K562 (cell line): Measurements from ENCODE around the gene SBDS. TPM values are rescaled to one million over a fixed set of nuclear protein-coding genes. Genes with fewer than 3 reads are reported as not detected.
A peak's percentile ranks its signal among the peaks of the same experiment; 100 is the strongest.
"Not testable (repeated sequence)": the region's sequence is repeated elsewhere in the genome, so short reads cannot be mapped to it uniquely, and the experiment has no call there.

Source experiments
- ATAC-seq: fragments of 200-7000 bp; cut with Tn5 transposase; 3 replicates; pipeline ENCODE4 v1.9.1; 2020; ENCODE audit warnings: moderate library complexity
- BruUV-seq: library from RNA; stranded (reverse); fragments of 400-500 nt; replicated peaks from 2 replicates; lab custom pipeline; 2021; lab: Mats Ljungman, UMichigan
- CTCF ChIA-PET: fragments of 300-600 bp; formaldehyde crosslinking; extraction: SDS; loops from one replicate; lab custom pipeline; 2021; ENCODE audit warnings: low intra/inter-chr PET ratio; lab: Yijun Ruan, JAX
- POLR2A ChIA-PET: fragments of 300-600, 350-650 bp; sonication (Branson Sonifier 250); formaldehyde crosslinking; extraction: SDS; loops from one replicate; lab custom pipeline; 2021; ENCODE audit warnings: antibody characterized with exemption, inconsistent platforms; lab: Yijun Ruan, JAX
- DNase-seq, 4 experiments: peaks; one replicate each; pipeline versions ENCODE4 v3.0.0 to v3.0.0-alpha.2; 2011 to 2018; ENCODE audit warnings: low spot score in 3 of 4, mixed read lengths in 3 of 4; ENCODE audit errors: extremely low read depth in 1 of 4
- FAIRE-seq: peaks from 2 replicates; lab custom pipeline; 2011; peaks lifted over from hg19 to GRCh38; lab: Jason Lieb, UNC
- H2AFZ ChIP-seq: 2 replicates; pipeline ENCODE4 v1.6.0; 2011; ENCODE audit warnings: low read depth, low read length, control low read depth, inconsistent platforms
- H3K27ac ChIP-seq: fragments of 200-600 bp; 3 replicates; pipeline ENCODE4 v1.8.0; 2011; ENCODE audit warnings: low read depth, mild to moderate bottlenecking, control low read depth, inconsistent platforms, low read length, moderate library complexity, mixed read lengths; ENCODE audit errors: extremely low read depth
- H3K27me3 ChIP-seq, 2 experiments: fragments of 300-600 bp in 1 of 2; 2 replicates in 1 of 2; 3 replicates in 1 of 2; pipeline versions ENCODE4 v1.6.0 to v1.8.0; 2011; ENCODE audit warnings: inconsistent platforms in 2 of 2, low read length in 2 of 2, mild to moderate bottlenecking in 1 of 2, mixed read lengths in 1 of 2, moderate library complexity in 1 of 2; ENCODE audit not compliant: control insufficient read depth in 2 of 2, insufficient read depth in 2 of 2
- H3K36me3 ChIP-seq: fragments of 300-600 bp; 3 replicates; pipeline ENCODE4 v1.8.0; 2011; ENCODE audit warnings: mild to moderate bottlenecking, low read length, inconsistent platforms; ENCODE audit not compliant: control insufficient read depth, insufficient read depth
- H3K4me1 ChIP-seq, 2 experiments: fragments of 200-600 bp in 1 of 2; replicated peaks in 1 of 2; 2 replicates in 1 of 2; 3 replicates in 1 of 2; pipeline versions ENCODE4 v1.5.1 to v1.8.0; 2011; ENCODE audit warnings: inconsistent platforms in 2 of 2, low read length in 2 of 2, mild to moderate bottlenecking in 1 of 2, mixed read lengths in 1 of 2, moderate library complexity in 1 of 2; ENCODE audit not compliant: control insufficient read depth in 2 of 2, insufficient read depth in 2 of 2
- H3K4me2 ChIP-seq: 2 replicates; pipeline ENCODE4 v1.6.1; 2011; ENCODE audit warnings: low read length, control low read depth, inconsistent platforms, mixed read lengths; ENCODE audit not compliant: insufficient read depth
- H3K4me3 ChIP-seq: fragments of 200-600 bp; sonication (generic), shearing (Covaris generic); 2 replicates; pipeline ENCODE4 v1.5.1; 2016; ENCODE audit warnings: control low read depth, inconsistent platforms
- H3K79me2 ChIP-seq: fragments of 200-600 bp; 3 replicates; pipeline ENCODE4 v1.8.0; 2011; ENCODE audit warnings: low read length, inconsistent platforms; ENCODE audit not compliant: control insufficient read depth, insufficient read depth
- H3K9ac ChIP-seq, 2 experiments: 2 replicates each; pipeline versions ENCODE4 v1.6.0 to v1.6.1; 2011; ENCODE audit warnings: low read depth in 2 of 2, low read length in 2 of 2, control low read depth in 1 of 2, inconsistent platforms in 1 of 2, mild to moderate bottlenecking in 1 of 2, mixed read lengths in 1 of 2; ENCODE audit not compliant: insufficient read depth in 1 of 2
- H3K9me1 ChIP-seq: one replicate; pipeline ENCODE4 v1.6.0; 2011; ENCODE audit warnings: inconsistent platforms, mild to moderate bottlenecking, low read length, moderate library complexity; ENCODE audit not compliant: control insufficient read depth, insufficient read depth
- H3K9me3 ChIP-seq: replicated peaks from 2 replicates; pipeline ENCODE4 v1.5.1; 2011; ENCODE audit warnings: low read depth, low read length, inconsistent platforms; ENCODE audit not compliant: control insufficient read depth, insufficient read depth
- H4K20me1 ChIP-seq: replicated peaks from 2 replicates; pipeline ENCODE4 v1.6.1; 2011; ENCODE audit warnings: low read length, inconsistent platforms, mixed read lengths; ENCODE audit not compliant: control insufficient read depth, insufficient read depth
- ATF2 ChIP-seq: sonication (generic); formaldehyde crosslinking; IDR thresholded peaks from 2 replicates; pipeline ENCODE4 v1.8.1; 2022; ENCODE audit warnings: missing genetic modification reagents
- KLF6 ChIP-seq: fragments of 250-450 bp; sonication (Bioruptor Pico); IDR thresholded peaks from 2 replicates; pipeline ENCODE4 v1.4.0; 2020; ENCODE audit warnings: mild to moderate bottlenecking, moderate library complexity, borderline replicate concordance
- NFIC ChIP-seq: fragments of 450-650 bp; IDR thresholded peaks from 2 replicates; pipeline ENCODE4 v1.6.1; 2017; ENCODE audit warnings: mild to moderate bottlenecking, inconsistent platforms
- PCBP1 ChIP-seq: fragments of 200-400 bp; formaldehyde crosslinking; IDR thresholded peaks from 2 replicates; pipeline ENCODE4 v1.6.1; 2018; ENCODE audit warnings: mild to moderate bottlenecking, low read depth, low read length; ENCODE audit not compliant: poor library complexity, severe bottlenecking
- WGBS: fragments of 100-300 bp; shearing (Covaris generic); methylation state at CpG from one replicate; pipeline ENCODE4 v1.1.6; 2016; ENCODE audit warnings: low coverage, mixed read lengths; ENCODE audit not compliant: insufficient coverage; ENCODE audit errors: missing lambda C conversion rate; 5-methylcytosine and 5-hydroxymethylcytosine counted together
- in situ Hi-C: fragments of 300-500 bp; cut with MboI; formaldehyde crosslinking; loops from 4 replicates; pipeline ENCODE4 v1.15.0; 2018; ENCODE audit warnings: inconsistent platforms, mixed read lengths
- intact Hi-C: fragments of 100-400 bp; cut with micrococcal nuclease; formaldehyde crosslinking; loops from 2 replicates; pipeline ENCODE4 v1.14.2; 2022
- polyA plus RNA-seq, 8 experiments: library from polyadenylated mRNA; depleted of rRNA in 4 of 8; stranded (reverse) in 5 of 8; unstranded in 3 of 8; fragments of >200 nt; fragmentation: Nextera tagmentation in 2 of 8; fragmentation: Illumina TruSeq in 1 of 8; extraction: Ambion mirVana in 2 of 8; extraction: Trizol in 1 of 8; gene quantifications; 2 replicates each; pipeline versions ENCODE4 v1.2.1 to v1.2.3, GENCODE V29; 2011 to 2014; ENCODE audit warnings: inconsistent platforms in 1 of 8, missing spikeins in 1 of 8
- total RNA-seq, 7 experiments: library from RNA; depleted of rRNA in 6 of 7; stranded (reverse); fragments of >200 nt in 6 of 7; fragmentation: Illumina TruSeq in 2 of 7; extraction: Trizol in 2 of 7; gene quantifications; 2 replicates each; pipeline versions ENCODE4 v1.2.1 to v1.2.3, GENCODE V29; 2011 to 2021; ENCODE audit warnings: low replicate concordance in 1 of 7
- TF ChIP-seq, protein P1 (sequence below): sonication (generic); formaldehyde crosslinking; IDR thresholded peaks from 2 replicates; pipeline ENCODE4 v1.8.0; 2023; ENCODE audit warnings: mild to moderate bottlenecking, missing genetic modification reagents

Gene SBDS
- total and polyA plus RNA-seq, 9 of the 15 experiments (the other 6 are each of a cell fraction or from before 2014, with no cell fraction given), result 105 to 174 (median 117) TPM

DNA sequence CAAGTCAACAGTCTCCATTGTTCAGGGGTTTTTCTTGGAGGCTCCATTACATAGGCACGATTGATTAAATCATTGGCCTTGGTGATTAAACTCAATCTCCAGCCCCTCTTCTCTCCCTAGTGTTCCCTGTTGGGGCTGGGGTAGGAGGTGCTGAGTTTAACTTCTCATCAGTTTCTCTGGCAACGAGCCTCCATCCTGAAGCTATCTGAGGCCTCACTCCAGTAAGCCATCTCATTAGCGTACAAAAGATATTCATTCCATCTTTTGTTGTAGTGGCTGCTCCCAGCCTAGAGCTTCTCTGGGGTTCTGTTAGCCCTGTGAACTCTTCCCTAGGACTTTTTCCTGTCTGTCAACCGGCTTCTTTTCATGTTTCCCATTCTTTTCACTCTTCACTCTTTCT lies 12.9 kb upstream of the SBDS start:
- no peaks in the 10 kb centered on the region for H3K27me3 ChIP-seq
- intact Hi-C loops, result loop anchor here (10.0 kb wide), 2 partner anchors 453 to 973 kb away; no protein-coding TSS in a partner anchor
- TF ChIP-seq PCBP1 (no peak), ATF2 (CRISPR knock-in tag) (no peak)
- TF ChIP-seq, all 486 proteins: peak for 0
- no peak overlapping the region for H3K9ac ChIP-seq
- H3K79me2 ChIP-seq, result peaks cover 10% of the 10 kb centered on the region; the same call in 2 of the 3 replicates
- no peak for ATAC-seq
- H3K4me3 ChIP-seq, result no peak overlapping the region
- H3K36me3 ChIP-seq, result peaks cover 68% of the 10 kb centered on the region
- H2AFZ ChIP-seq, result no peak overlapping the region
- H3K9me3 ChIP-seq, result no peaks in the 10 kb centered on the region
- no peak overlapping the region for H3K27ac ChIP-seq
- H3K4me2 ChIP-seq, result no peak overlapping the region
- ChIA-PET POLR2A (no interaction called here), CTCF (no interaction called here)
- no peak for FAIRE-seq
- in situ Hi-C loops, result no loop called here
- WGBS, result 81% methylated on average over 4 of the region's 4 CpGs
- H3K9me1 ChIP-seq, result no peaks in the 10 kb centered on the region
- no peaks in the 10 kb centered on the region for H4K20me1 ChIP-seq
- DNase-seq, result no peak
- H3K4me1 ChIP-seq, result no peaks in the 10 kb centered on the region; a peak in 1 of 5 replicates
- no TSS peak for BruUV-seq

DNA sequence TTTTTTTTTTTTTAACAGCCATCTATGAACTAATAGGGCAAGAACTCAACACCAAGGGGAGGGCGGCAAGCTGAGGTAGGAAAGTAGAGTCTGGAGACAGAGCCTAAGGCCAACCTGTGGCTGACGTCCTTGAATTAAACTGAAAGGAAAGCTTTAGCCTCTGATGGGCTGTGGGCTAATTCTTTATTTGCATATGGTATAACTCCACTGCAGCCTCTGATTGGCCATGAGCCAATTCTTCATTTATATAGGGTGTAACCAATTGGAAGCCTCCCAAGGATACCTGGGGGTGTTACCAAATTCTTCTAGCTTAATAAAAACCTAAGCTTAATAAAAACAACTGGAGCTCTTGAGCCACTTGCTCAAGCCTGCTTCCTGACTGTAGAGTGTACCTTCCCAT lies 11.6 kb upstream of the SBDS start:
- no peak overlapping the region for H2AFZ ChIP-seq
- no peaks in the 10 kb centered on the region for H3K9me1 ChIP-seq
- H4K20me1 ChIP-seq, result no peaks in the 10 kb centered on the region
- H3K4me1 ChIP-seq, result no peaks in the 10 kb centered on the region; a peak in 1 of 5 replicates
- H3K9me3 ChIP-seq, result no peaks in the 10 kb centered on the region
- peak in 1 of 4 experiments; percentile 25 for DNase-seq
- BruUV-seq, result no TSS peak
- H3K27ac ChIP-seq, result no peak overlapping the region
- ChIA-PET CTCF (no interaction called here), POLR2A (interaction anchor here (1.4 kb wide), 1 partner anchor 13 kb away, joined by 6 read pairs; no protein-coding TSS in a partner anchor)
- H3K4me2 ChIP-seq, result no peak overlapping the region
- intact Hi-C loops (loop anchor here (10.0 kb wide), 2 partner anchors 452 to 972 kb away; no protein-coding TSS in a partner anchor), in situ Hi-C loops (no loop called here)
- TF ChIP-seq KLF6 (CRISPR knock-in tag) (no peak), NFIC (peak; percentile 34; the same call in 1 of the 2 replicates)
- TF ChIP-seq, protein P1, sequence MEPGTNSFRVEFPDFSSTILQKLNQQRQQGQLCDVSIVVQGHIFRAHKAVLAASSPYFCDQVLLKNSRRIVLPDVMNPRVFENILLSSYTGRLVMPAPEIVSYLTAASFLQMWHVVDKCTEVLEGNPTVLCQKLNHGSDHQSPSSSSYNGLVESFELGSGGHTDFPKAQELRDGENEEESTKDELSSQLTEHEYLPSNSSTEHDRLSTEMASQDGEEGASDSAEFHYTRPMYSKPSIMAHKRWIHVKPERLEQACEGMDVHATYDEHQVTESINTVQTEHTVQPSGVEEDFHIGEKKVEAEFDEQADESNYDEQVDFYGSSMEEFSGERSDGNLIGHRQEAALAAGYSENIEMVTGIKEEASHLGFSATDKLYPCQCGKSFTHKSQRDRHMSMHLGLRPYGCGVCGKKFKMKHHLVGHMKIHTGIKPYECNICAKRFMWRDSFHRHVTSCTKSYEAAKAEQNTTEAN (CRISPR knock-in tag), result no peak
- no peak overlapping the region for H3K4me3 ChIP-seq
- H3K36me3 ChIP-seq, result peaks cover 65% of the 10 kb centered on the region
- 62% methylated on average over 1 of the region's 2 CpGs for WGBS
- H3K79me2 ChIP-seq, result peaks cover 14% of the 10 kb centered on the region; the same call in 2 of the 3 replicates
- FAIRE-seq, result no peak
- H3K27me3 ChIP-seq, result no peaks in the 10 kb centered on the region
- ATAC-seq, result peak; percentile 90
- no peak overlapping the region for H3K9ac ChIP-seq

DNA sequence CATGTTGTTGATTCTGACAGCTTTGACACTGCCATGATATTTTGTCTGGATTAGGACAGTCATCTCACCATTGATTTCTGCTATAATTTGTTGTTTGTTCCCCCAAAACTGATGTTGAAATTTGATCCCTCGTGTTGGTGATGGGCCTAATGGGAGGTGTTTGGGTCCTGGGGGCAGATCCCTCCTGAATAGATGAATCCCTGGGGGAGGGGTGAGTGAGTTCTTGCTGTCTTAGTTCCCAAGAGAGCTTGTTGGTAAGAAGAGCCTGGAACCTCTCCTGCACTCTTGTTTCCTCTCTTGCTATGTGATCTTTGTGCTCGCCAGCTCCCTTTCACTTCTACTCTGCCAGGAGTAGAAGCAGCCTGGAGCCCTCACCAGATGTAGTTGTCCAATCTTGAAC lies 8.8 kb upstream of the SBDS start:
- BruUV-seq, H3K27ac ChIP-seq, H3K4me3 ChIP-seq, H3K9ac ChIP-seq, H3K27me3 ChIP-seq, POLR2A ChIA-PET, in situ Hi-C loops, H2AFZ ChIP-seq, H3K4me2 ChIP-seq, DNase-seq, ATAC-seq, H3K9me1 ChIP-seq, H4K20me1 ChIP-seq, H3K9me3 ChIP-seq, H3K4me1 ChIP-seq: not testable (repeated sequence)
- intact Hi-C loops, result loop anchor here (10.0 kb wide), 2 partner anchors 449 to 969 kb away; no protein-coding TSS in a partner anchor
- peak; percentile 6 for FAIRE-seq
- Histone ChIP-seq H3K36me3 (peaks cover 52% of the 10 kb centered on the region), H3K79me2 (peaks cover 14% of the 10 kb centered on the region)
- CTCF ChIA-PET, result interaction anchor here (0.7 kb wide), 1 partner anchor 83 kb away, joined by 3 read pairs; the partner anchor contains the start of gene TMEM248
- WGBS, result 65% methylated on average over 1 of the region's 2 CpGs
